K562 (cell line): ENCODE results near the gene LLGL2. TPM values are rescaled to one million over a fixed set of nuclear protein-coding genes. Genes with fewer than 3 reads are reported as not detected.
A peak's percentile ranks its signal among the peaks of the same experiment; 100 is the strongest.

Experiments used
- CBX8 ChIP-seq: fragments of 200-600 bp; sonication (generic); IDR thresholded peaks from 2 replicates; pipeline ENCODE4 v1.6.1; 2012; ENCODE audit warnings: borderline replicate concordance, mixed run types, low read depth, mild to moderate bottlenecking, moderate library complexity, mixed read lengths, low read length, control low read depth, inconsistent platforms; ENCODE audit not compliant: poor library complexity, severe bottlenecking; ENCODE audit errors: extremely low read depth
- EGR1 ChIP-seq: fragments of 450-650 bp; conservative IDR thresholded peaks from 2 replicates; pipeline ENCODE4 v1.6.1; 2017; ENCODE audit warnings: mild to moderate bottlenecking
- KDM4B ChIP-seq, 2 experiments: fragments of 450-650 bp in 1 of 2; sonication (generic) in 1 of 2; IDR thresholded peaks; 2 replicates each; pipeline ENCODE4 v1.6.1; 2016 to 2017; ENCODE audit warnings: borderline replicate concordance in 2 of 2, antibody characterized with exemption in 1 of 2, low read depth in 1 of 2, mild to moderate bottlenecking in 1 of 2
- MCM2 ChIP-seq: fragments of 450-650 bp; IDR thresholded peaks from 2 replicates; pipeline ENCODE4 v1.6.1; 2017; ENCODE audit warnings: low read depth, mild to moderate bottlenecking
- MYBL2 ChIP-seq, 2 experiments: fragments of 450-650 bp in 1 of 2; sonication (generic) in 1 of 2; formaldehyde crosslinking in 1 of 2; IDR thresholded peaks; 2 replicates each; pipeline versions ENCODE4 v1.6.1 to v1.8.1; 2017 to 2022; ENCODE audit warnings: borderline replicate concordance in 1 of 2, inconsistent platforms in 1 of 2, low read depth in 1 of 2, mild to moderate bottlenecking in 1 of 2, missing genetic modification reagents in 1 of 2, moderate library complexity in 1 of 2
- NCOA1 ChIP-seq: fragments of 450-650 bp; IDR thresholded peaks from 2 replicates; pipeline ENCODE4 v1.6.1; 2016; ENCODE audit warnings: low read depth
- NR2C1 ChIP-seq, 2 experiments: fragments of 450-650 bp; IDR thresholded peaks; 2 replicates each; pipeline ENCODE4 v1.6.1; 2017; ENCODE audit warnings: mild to moderate bottlenecking in 2 of 2, antibody characterized with exemption in 1 of 2, inconsistent platforms in 1 of 2, missing compliant biosample characterization in 1 of 2, missing genetic modification characterization in 1 of 2
- POLR2B ChIP-seq: fragments of 450-650 bp; IDR thresholded peaks from 2 replicates; pipeline ENCODE4 v1.6.1; 2018; ENCODE audit warnings: low read depth; ENCODE audit not compliant: partially characterized antibody
- PURB ChIP-seq: sonication (generic); formaldehyde crosslinking; IDR thresholded peaks from 2 replicates; pipeline ENCODE4 v1.9.0; 2021; ENCODE audit warnings: low read depth, mild to moderate bottlenecking, missing genetic modification reagents
- RAD21 ChIP-seq, 2 experiments: fragments of 250-450 bp in 1 of 2; fragments of 450-650 bp in 1 of 2; sonication (Bioruptor Pico) in 1 of 2; formaldehyde crosslinking in 1 of 2; IDR thresholded peaks in 1 of 2; conservative IDR thresholded peaks in 1 of 2; 2 replicates each; pipeline versions ENCODE4 v1.4.0 to v1.8.0; 2020 to 2022; ENCODE audit warnings: mild to moderate bottlenecking in 2 of 2, moderate library complexity in 1 of 2
- SLC30A9 ChIP-seq: fragments of 250-450 bp; sonication (Bioruptor Pico); IDR thresholded peaks from 2 replicates; pipeline ENCODE4 v1.8.0; 2022; ENCODE audit warnings: mild to moderate bottlenecking, moderate library complexity
- SMAD4 ChIP-seq: fragments of 250-450 bp; sonication (Bioruptor Pico); conservative IDR thresholded peaks from 2 replicates; pipeline ENCODE4 v1.8.0; 2021; ENCODE audit warnings: inconsistent platforms, mild to moderate bottlenecking, moderate library complexity
- SMARCA5 ChIP-seq: fragments of 450-650 bp; IDR thresholded peaks from 2 replicates; pipeline ENCODE4 v1.6.1; 2016
- SMARCC2 ChIP-seq: fragments of 450-650 bp; IDR thresholded peaks from 2 replicates; pipeline ENCODE4 v1.6.1; 2017; ENCODE audit warnings: antibody characterized with exemption, moderate library complexity, mild to moderate bottlenecking, low read depth
- STAT5A ChIP-seq: IDR thresholded peaks from 2 replicates; pipeline ENCODE4 v1.6.1; 2012; ENCODE audit warnings: low read length, inconsistent platforms, borderline replicate concordance
- U2AF2 ChIP-seq: fragments of 200-400 bp; formaldehyde crosslinking; optimal IDR thresholded peaks from 2 replicates; pipeline ENCODE3; 2017; ENCODE audit warnings: low read depth, mild to moderate bottlenecking, low read length
- USF1 ChIP-seq: sonication (generic); formaldehyde crosslinking; IDR thresholded peaks from 2 replicates; pipeline ENCODE4 v1.9.0; 2022; ENCODE audit warnings: mild to moderate bottlenecking, missing genetic modification reagents
- ZNF444 ChIP-seq: fragments of 250-450 bp; sonication (Bioruptor Pico); IDR thresholded peaks from 2 replicates; pipeline ENCODE4 v1.4.0; 2020; ENCODE audit warnings: mild to moderate bottlenecking, moderate library complexity
- ZNF644 ChIP-seq: fragments of 200-800 bp; sonication (Bioruptor generic); IDR thresholded peaks from 2 replicates; pipeline ENCODE4 v1.6.1; 2016; ENCODE audit warnings: low read depth, missing genetic modification characterization, missing compliant biosample characterization
- ZNF79 ChIP-seq: fragments of 250-450 bp; sonication (Bioruptor Pico); IDR thresholded peaks from 2 replicates; pipeline ENCODE4 v1.4.0; 2020; ENCODE audit warnings: low read depth, mild to moderate bottlenecking, moderate library complexity
- polyA plus RNA-seq, 8 experiments: library from polyadenylated mRNA; depleted of rRNA in 4 of 8; stranded (reverse) in 5 of 8; unstranded in 3 of 8; fragments of >200 nt; fragmentation: Nextera tagmentation in 2 of 8; fragmentation: Illumina TruSeq in 1 of 8; extraction: Ambion mirVana in 2 of 8; extraction: Trizol in 1 of 8; gene quantifications; 2 replicates each; pipeline versions ENCODE4 v1.2.1 to v1.2.3, GENCODE V29; 2011 to 2014; ENCODE audit warnings: inconsistent platforms in 1 of 8, missing spikeins in 1 of 8
- total RNA-seq, 7 experiments: library from RNA; depleted of rRNA in 6 of 7; stranded (reverse); fragments of >200 nt in 6 of 7; fragmentation: Illumina TruSeq in 2 of 7; extraction: Trizol in 2 of 7; gene quantifications; 2 replicates each; pipeline versions ENCODE4 v1.2.1 to v1.2.3, GENCODE V29; 2011 to 2021; ENCODE audit warnings: low replicate concordance in 1 of 7
- TF ChIP-seq, protein P1 (sequence below): fragments of 450-650 bp; formaldehyde crosslinking; IDR thresholded peaks from 2 replicates; pipeline ENCODE4 v1.4.0; 2020; ENCODE audit warnings: mild to moderate bottlenecking, moderate library complexity
- TF ChIP-seq, protein P2 (sequence below): sonication (generic); formaldehyde crosslinking; IDR thresholded peaks from 2 replicates; pipeline ENCODE4 v1.8.1; 2023; ENCODE audit warnings: mild to moderate bottlenecking, missing genetic modification reagents

Gene LLGL2
- total and polyA plus RNA-seq, 9 of the 15 experiments (the other 6 are each of a cell fraction or from before 2014, with no cell fraction given): 0.32 to 24.4 (median 10.2) TPM

DNA sequence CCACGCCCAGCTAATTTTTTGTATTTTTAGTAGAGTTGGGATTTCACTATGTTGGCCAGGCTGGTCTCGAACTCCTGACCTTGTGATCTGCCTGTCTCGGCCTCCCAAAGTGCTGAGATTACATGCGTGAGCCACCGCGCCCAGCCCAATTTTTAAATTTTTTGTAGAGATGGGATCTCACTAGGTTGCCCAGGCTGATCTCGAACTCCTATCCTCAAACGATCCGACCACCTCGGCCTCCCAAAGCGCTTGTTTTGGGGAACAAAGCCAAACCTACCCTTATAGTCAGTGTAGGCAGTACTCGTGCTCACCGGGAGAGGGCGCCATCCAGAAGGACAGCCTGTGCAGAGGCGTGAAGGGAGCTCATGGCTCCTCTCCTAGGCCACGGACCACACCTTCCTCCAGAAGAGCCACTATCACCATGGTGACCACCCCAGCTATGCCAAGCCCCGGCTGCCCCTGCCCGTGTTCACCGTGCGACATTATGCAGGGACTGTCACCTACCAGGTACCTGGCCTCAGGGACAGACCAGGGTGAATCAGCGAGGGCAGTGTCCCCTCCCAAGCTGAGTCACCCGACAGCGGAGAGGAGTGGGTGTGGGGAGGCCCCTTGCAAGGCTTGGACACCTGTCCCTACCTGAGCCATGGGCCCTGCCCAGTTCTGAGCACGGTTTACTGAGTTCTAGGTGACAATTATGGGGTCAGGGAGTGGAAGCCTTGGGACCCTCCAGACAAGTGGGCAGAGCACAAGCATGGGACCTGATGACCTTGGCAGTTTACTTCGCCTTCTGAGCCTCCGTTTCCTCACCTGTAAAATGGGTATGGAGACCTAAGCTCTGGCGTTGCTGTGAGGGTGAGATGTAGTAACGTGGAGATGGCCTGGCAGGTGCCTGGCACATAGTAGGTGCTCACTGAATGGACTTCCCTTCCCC is 75.8 kb downstream of the LLGL2 start (continued):
- TF ChIP-seq PURB (CRISPR knock-in tag): no peak
- no peak for TF ChIP-seq SLC30A9 (CRISPR knock-in tag)
- TF ChIP-seq ZNF444: no peak
- no peak for TF ChIP-seq SMAD4 (CRISPR knock-in tag)
- TF ChIP-seq, protein P1, sequence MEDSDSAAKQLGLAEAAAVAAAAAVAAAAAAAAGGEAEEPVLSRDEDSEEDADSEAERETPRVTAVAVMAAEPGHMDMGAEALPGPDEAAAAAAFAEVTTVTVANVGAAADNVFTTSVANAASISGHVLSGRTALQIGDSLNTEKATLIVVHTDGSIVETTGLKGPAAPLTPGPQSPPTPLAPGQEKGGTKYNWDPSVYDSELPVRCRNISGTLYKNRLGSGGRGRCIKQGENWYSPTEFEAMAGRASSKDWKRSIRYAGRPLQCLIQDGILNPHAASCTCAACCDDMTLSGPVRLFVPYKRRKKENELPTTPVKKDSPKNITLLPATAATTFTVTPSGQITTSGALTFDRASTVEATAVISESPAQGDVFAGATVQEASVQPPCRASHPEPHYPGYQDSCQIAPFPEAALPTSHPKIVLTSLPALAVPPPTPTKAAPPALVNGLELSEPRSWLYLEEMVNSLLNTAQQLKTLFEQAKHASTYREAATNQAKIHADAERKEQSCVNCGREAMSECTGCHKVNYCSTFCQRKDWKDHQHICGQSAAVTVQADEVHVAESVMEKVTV (CRISPR knock-in tag): no peak
- TF ChIP-seq MCM2: no peak
- peak; percentile 45 for TF ChIP-seq EGR1
- TF ChIP-seq RAD21 (CRISPR knock-in tag; conservative IDR thresholded peaks at IDR 0.05 in 1 of 2, IDR thresholded peaks at IDR 0.05 in 1 of 2): peak; percentile 31 to 72
- 0 out of 2 replicates have a peak, but pooled peaks have one; percentile 15 for TF ChIP-seq SMARCA5
- no peak for TF ChIP-seq NR2C1 (IDR thresholded peaks at IDR 0.05)
- no peak for TF ChIP-seq NR2C1 (tag; IDR thresholded peaks at IDR 0.05)
- 0 out of 2 replicates have a peak, but pooled peaks have one; percentile 41 for TF ChIP-seq SMARCC2
- TF ChIP-seq ZNF644 (tag): no peak
- TF ChIP-seq MYBL2 (IDR thresholded peaks at IDR 0.05; ENCODE audit: low read depth): no peak
- TF ChIP-seq MYBL2 (CRISPR knock-in tag; IDR thresholded peaks at IDR 0.05; ENCODE audit: borderline replicate concordance): no peak
- TF ChIP-seq, protein P2, sequence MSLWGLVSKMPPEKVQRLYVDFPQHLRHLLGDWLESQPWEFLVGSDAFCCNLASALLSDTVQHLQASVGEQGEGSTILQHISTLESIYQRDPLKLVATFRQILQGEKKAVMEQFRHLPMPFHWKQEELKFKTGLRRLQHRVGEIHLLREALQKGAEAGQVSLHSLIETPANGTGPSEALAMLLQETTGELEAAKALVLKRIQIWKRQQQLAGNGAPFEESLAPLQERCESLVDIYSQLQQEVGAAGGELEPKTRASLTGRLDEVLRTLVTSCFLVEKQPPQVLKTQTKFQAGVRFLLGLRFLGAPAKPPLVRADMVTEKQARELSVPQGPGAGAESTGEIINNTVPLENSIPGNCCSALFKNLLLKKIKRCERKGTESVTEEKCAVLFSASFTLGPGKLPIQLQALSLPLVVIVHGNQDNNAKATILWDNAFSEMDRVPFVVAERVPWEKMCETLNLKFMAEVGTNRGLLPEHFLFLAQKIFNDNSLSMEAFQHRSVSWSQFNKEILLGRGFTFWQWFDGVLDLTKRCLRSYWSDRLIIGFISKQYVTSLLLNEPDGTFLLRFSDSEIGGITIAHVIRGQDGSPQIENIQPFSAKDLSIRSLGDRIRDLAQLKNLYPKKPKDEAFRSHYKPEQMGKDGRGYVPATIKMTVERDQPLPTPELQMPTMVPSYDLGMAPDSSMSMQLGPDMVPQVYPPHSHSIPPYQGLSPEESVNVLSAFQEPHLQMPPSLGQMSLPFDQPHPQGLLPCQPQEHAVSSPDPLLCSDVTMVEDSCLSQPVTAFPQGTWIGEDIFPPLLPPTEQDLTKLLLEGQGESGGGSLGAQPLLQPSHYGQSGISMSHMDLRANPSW (CRISPR knock-in tag): no peak
- TF ChIP-seq KDM4B (IDR thresholded peaks at IDR 0.05; ENCODE audit: borderline replicate concordance in 2 of 2, low read depth in 1 of 2): no peak
- no peak for TF ChIP-seq USF1 (CRISPR knock-in tag)
- no peak for TF ChIP-seq NCOA1
- no peak for TF ChIP-seq U2AF2
- no peak for TF ChIP-seq CBX8
- TF ChIP-seq STAT5A: no peak
- TF ChIP-seq ZNF79 (CRISPR knock-in tag): no peak
- no peak for TF ChIP-seq POLR2B
